Neural cell (in vitro differentiated cells): Measurements from ENCODE around the gene AHRR.
"Not testable (repeated sequence)": the region's sequence is repeated elsewhere in the genome, so short reads cannot be mapped to it uniquely, and the experiment has no call there.

Source experiments
- CTCF ChIP-seq: fragments of 450-650 bp; IDR thresholded peaks from 2 replicates; pipeline ENCODE4 v1.5.1; 2014; ENCODE audit warnings: antibody characterized with exemption, mild to moderate bottlenecking, moderate library complexity; ENCODE audit not compliant: poor library complexity, severe bottlenecking
- EP300 ChIP-seq: fragments of 450-650 bp; conservative IDR thresholded peaks from 2 replicates; pipeline ENCODE4 v1.6.1; 2014; ENCODE audit warnings: antibody characterized with exemption, mild to moderate bottlenecking, moderate library complexity; ENCODE audit not compliant: poor library complexity, severe bottlenecking
- EZH2 ChIP-seq: fragments of 200-600, 300-800 bp; shearing (Covaris generic), sonication (generic); IDR thresholded peaks from 2 replicates; pipeline ENCODE4 v1.6.1; 2014; ENCODE audit warnings: antibody characterized with exemption, low read length, borderline replicate concordance, mild to moderate bottlenecking; ENCODE audit not compliant: insufficient read depth, poor library complexity, severe bottlenecking
- POLR2AphosphoS5 ChIP-seq: IDR thresholded peaks from 2 replicates; pipeline ENCODE4 v1.6.1; 2012
- RAD21 ChIP-seq: fragments of 450-650 bp; conservative IDR thresholded peaks from 2 replicates; pipeline ENCODE4 v1.6.1; 2014; ENCODE audit warnings: antibody characterized with exemption, mild to moderate bottlenecking, moderate library complexity
- REST ChIP-seq: IDR thresholded peaks from 2 replicates; pipeline ENCODE4 v1.6.1; 2012; ENCODE audit warnings: borderline replicate concordance
- SMC3 ChIP-seq: fragments of 450-650 bp; conservative IDR thresholded peaks from 2 replicates; pipeline ENCODE4 v1.6.1; 2014; ENCODE audit warnings: antibody characterized with exemption, mild to moderate bottlenecking, moderate library complexity; ENCODE audit not compliant: poor library complexity

GRCh38 chr5:274346-274745 is 47.2 kb upstream of the AHRR start:
- TF ChIP-seq CTCF, RAD21, SMC3, POLR2AphosphoS5, EP300, REST, EZH2: not testable (repeated sequence)
